IPS-18a (cell line): ENCODE results near the gene OSBPL10.

Source experiments
- H3K27ac ChIP-seq: one replicate; pipeline ENCODE4 v1.5.1; 2013; ENCODE audit warnings: low read length
- H3K27me3 ChIP-seq: one replicate; pipeline ENCODE4 v1.6.1; 2013; ENCODE audit warnings: mild to moderate bottlenecking, low read length; ENCODE audit not compliant: control insufficient read depth, insufficient read depth
- H3K36me3 ChIP-seq: one replicate; pipeline ENCODE4 v1.6.1; 2013; ENCODE audit warnings: low read depth, low read length; ENCODE audit not compliant: control insufficient read depth
- H3K4me1 ChIP-seq: one replicate; pipeline ENCODE4 v1.6.1; 2013; ENCODE audit warnings: low read depth, low read length; ENCODE audit not compliant: control insufficient read depth
- H3K4me3 ChIP-seq: one replicate; pipeline ENCODE4 v1.5.1; 2013; ENCODE audit warnings: low read length
- H3K9ac ChIP-seq: one replicate; pipeline ENCODE4 v1.6.1; 2013; ENCODE audit warnings: mild to moderate bottlenecking, low read length, moderate library complexity
- H3K9me3 ChIP-seq: one replicate; pipeline ENCODE4 v1.6.1; 2013; ENCODE audit warnings: low read depth, low read length; ENCODE audit not compliant: control insufficient read depth

Gene OSBPL10

DNA sequence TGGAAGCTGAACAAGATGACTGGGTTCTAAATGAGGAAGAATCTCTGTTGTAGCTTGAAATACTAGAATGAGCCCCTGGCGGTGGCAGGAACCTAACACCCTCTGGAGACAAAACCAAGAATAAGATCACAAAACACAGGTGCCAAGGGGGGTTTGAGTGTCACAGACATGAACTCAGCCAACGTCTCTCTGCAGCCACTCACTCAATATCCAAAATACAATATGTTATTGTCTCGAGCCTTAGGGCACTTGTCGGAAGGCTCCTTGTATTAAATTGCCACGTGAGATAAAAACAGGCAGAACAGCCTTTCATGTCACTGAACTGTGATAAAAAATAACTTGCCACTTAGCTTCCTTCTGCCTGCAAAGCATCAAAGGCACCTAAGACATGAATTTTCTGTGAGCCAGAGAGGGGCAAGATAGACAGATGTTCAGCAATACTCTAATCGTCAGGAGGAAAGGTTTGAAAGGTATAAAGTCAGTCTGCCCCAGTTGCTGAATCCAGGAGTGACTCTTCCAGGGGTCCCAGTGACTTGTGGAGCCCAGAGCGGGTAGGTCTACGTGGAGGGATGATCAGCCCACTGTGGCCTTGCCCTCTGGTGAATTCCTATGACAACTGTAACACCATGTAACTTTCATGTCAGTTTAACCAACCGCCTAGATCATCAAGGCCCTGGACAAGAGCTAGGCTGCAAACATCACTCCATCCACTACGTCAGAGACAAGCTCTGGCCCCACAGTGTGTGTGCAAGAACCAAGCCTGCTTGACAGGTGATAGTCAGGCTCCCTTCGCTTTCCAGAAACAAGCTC lies 165.2 kb downstream of the OSBPL10 start:
- Histone ChIP-seq H3K4me1 (peaks cover 5% of the 10 kb centered on the region), H3K36me3 (peaks cover 4% of the 10 kb centered on the region), H3K9ac (no peak overlapping the region), H3K4me3 (no peak overlapping the region), H3K27ac (no peak overlapping the region), H3K27me3 (no peaks in the 10 kb centered on the region), H3K9me3 (no peaks in the 10 kb centered on the region)

DNA sequence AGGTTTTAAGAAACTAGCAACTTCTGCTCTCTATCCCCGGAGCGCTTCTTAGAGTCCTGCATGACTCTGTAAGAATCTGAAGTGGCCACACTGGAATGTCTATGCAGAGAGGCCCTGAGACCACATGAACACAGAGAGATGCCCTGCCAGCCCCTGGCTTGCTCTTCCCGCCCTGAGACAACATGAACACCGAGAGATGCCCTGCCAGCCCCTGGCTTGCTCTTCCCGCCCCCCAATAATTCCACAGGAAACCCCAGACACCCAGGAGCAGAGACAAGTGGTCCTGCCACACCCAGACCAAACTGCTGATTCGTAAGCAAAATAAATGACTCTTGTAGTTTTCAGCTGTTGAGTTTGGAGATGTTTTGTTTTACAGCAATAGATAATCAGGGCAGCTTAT lies 166.1 kb downstream of the OSBPL10 start:
- H3K36me3 ChIP-seq: peaks cover 4% of the 10 kb centered on the region
- no peaks in the 10 kb centered on the region for H3K9me3 ChIP-seq
- peaks cover 5% of the 10 kb centered on the region for H3K4me1 ChIP-seq
- H3K27ac ChIP-seq: no peak overlapping the region
- no peak overlapping the region for H3K9ac ChIP-seq
- H3K4me3 ChIP-seq: no peak overlapping the region
- no peaks in the 10 kb centered on the region for H3K27me3 ChIP-seq

DNA sequence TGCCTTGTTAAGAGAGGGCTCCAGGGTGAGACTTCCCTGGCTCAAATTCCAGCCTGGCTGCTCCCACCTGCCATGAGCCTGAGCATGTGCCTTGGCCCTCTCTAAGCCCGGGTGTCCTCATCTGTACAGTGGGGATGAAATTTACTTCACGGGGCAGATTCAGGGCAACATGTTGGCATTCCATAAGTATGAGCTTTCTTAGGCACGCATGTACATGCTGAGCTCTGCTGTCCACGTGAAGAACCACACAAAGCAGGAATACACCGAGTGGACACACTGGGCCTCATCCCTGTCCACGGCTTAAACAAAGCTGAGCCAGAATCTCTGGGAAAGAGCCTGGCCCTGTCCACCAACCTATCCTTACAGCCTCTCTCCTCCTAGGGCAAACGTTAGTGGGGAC lies 167.4 kb downstream of the OSBPL10 start:
- H3K27me3 ChIP-seq: no peaks in the 10 kb centered on the region
- H3K27ac ChIP-seq: no peak overlapping the region
- H3K4me3 ChIP-seq: no peak overlapping the region
- H3K4me1 ChIP-seq: peaks cover 5% of the 10 kb centered on the region
- no peaks in the 10 kb centered on the region for H3K36me3 ChIP-seq
- H3K9ac ChIP-seq: no peak overlapping the region
- no peaks in the 10 kb centered on the region for H3K9me3 ChIP-seq

DNA sequence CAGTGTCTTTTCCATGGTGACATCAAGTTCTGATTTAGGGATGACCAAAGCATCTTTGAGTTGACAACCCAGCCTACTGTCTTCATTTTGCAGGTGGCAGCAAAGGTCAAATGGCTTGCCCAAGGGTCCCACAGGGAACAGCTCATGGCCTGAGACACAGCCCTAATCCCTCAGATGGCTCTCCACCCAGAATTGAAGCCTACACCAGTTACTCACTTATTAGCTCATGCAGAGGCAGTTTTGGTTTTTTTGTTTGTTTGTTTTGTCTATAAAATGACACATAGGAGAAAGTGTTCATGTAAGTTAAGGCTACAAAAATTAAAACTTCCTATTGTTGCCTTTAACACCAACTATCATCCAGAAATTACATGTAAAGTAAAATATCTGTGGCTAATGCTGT lies 167.9 kb downstream of the OSBPL10 start:
- no peaks in the 10 kb centered on the region for H3K9me3 ChIP-seq
- no peak overlapping the region for H3K27ac ChIP-seq
- no peak overlapping the region for H3K9ac ChIP-seq
- no peak overlapping the region for H3K4me3 ChIP-seq
- H3K36me3 ChIP-seq: no peaks in the 10 kb centered on the region
- H3K27me3 ChIP-seq: no peaks in the 10 kb centered on the region
- H3K4me1 ChIP-seq: peaks cover 5% of the 10 kb centered on the region

DNA sequence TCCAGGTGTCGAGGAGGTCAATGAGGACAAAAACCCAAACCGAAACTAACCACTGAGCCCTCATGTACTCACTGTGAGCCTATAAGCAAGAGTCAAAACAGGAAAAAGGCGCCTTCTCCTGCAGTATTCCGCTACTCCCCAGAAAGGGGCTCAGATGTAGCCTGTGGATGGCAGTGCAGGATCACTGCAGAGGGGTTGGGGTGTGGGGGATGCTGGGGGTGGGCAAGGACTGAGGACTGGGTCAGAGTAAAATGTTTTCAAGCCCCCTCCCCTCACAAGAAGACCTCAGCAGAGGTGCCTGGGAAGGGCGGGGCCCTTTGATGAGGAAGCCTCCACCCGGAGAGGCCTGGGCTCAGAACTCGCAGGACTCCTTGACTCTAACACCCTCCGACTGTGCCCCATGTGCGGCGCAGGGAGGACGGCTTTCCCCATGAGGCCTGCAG lies 170.1 kb downstream of the OSBPL10 start:
- Histone ChIP-seq H3K36me3 (no peaks in the 10 kb centered on the region), H3K4me3 (no peak overlapping the region), H3K4me1 (peaks cover 5% of the 10 kb centered on the region), H3K9ac (no peak overlapping the region), H3K27me3 (no peaks in the 10 kb centered on the region), H3K9me3 (no peaks in the 10 kb centered on the region), H3K27ac (no peak overlapping the region)

DNA sequence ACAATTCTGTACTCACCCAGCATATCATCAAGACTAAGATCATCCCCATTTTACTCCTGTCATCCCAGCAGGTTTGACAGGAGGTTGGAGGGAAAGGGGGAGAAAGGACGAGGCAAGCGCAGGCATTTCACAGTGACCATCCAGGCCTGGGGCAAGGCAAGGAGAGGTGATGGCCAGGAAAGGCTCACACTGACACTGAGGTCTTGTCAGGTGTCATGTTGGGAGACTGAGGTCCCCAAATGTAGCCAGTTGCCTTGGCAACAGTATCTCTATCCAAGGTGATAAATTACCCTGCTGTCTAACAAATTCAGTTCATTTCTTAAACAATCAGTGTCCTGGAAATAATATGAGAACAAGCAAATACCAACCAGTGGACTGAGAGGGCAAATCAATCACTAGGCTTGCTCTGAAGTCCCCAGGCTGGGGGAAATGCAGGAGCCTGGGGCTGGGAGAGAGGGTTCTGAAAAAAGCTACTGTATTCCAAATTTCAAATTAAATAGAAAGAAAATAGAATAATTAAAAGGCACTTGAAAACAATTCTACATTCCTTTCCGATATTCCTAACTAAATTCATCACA lies 172.8 kb downstream of the OSBPL10 start:
- Histone ChIP-seq H3K4me1 (peaks cover 11% of the 10 kb centered on the region), H3K9ac (no peak overlapping the region), H3K27ac (no peak overlapping the region), H3K4me3 (no peak overlapping the region), H3K36me3 (no peaks in the 10 kb centered on the region), H3K9me3 (no peaks in the 10 kb centered on the region), H3K27me3 (no peaks in the 10 kb centered on the region)

DNA sequence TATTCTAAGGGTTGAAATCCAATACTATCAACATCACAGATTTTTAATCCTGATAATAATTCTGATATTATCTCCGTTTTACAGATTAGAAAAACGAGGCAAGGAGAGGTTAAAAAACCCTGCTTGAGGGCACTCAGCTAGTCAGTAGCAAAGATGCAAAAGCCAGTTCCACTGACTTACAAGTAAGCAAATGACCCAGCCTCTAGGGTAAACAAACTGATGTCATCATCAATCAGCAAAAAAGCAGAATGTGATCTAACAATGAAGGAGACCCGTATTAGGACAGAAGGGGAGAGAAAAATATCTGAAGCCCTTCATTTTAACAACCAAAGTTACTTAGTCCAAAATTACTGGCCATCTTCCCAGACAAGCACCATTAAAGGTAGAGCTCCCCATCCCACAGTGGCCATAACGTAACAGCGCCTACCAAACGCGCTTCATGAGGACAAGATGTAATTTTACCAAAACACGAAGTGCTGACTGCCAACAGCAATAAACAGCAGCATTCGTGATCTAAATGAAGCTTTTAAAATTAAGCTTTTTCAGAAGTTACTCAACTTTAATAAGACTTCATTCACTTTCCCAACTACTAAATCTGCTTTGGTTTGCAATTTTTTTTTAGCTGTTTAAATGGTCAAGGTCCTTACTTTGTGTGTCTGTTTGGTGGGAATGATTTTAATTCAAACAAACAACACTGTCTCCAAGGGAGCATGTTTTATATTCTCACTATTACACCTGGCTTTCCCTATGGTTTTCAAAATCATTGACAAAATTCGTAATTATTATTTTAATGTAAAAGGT lies 176.6 kb downstream of the OSBPL10 start:
- no peaks in the 10 kb centered on the region for H3K27me3 ChIP-seq
- H3K27ac ChIP-seq: no peak overlapping the region
- H3K9me3 ChIP-seq: no peaks in the 10 kb centered on the region
- H3K9ac ChIP-seq: no peak overlapping the region
- no peak overlapping the region for H3K4me3 ChIP-seq
- no peaks in the 10 kb centered on the region for H3K36me3 ChIP-seq
- H3K4me1 ChIP-seq: peaks cover 6% of the 10 kb centered on the region

DNA sequence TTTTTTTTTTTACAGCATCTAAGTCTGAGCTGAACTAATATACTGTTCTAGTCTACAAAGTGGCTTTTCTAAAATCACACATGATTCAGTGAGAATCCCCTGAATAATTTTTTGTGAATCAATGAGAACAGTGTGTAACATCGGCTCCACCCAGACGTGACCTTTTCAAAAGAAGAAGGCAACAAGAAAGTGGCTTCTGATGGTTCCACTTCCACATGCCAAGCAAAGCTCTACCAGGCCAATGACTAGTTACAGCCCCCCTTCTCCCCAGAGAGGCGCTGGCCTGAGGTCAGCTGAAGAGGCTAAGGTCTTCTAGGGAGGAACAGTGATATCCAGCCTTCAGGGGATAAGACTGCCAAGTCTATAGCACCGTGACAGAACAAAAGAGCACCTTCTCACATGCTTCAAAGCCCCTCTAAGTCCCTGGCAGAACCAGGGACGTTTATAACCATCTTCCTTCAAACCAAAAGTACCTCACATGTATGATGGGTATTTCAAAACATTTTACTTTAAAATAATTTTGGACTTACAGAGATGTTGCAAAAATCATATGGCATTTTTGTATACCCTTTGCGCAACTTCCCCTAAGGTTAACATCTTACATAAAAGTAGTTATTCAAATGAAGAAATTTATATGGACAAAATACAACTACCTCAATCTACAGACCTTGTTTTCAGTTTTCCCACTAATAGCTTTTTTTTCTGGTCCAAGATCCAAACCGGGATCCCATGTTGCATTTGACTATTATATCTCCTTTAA lies 177.9 kb downstream of the OSBPL10 start:
- H3K9me3 ChIP-seq: no peaks in the 10 kb centered on the region
- no peak overlapping the region for H3K27ac ChIP-seq
- H3K9ac ChIP-seq: no peak overlapping the region
- no peak overlapping the region for H3K4me3 ChIP-seq
- H3K27me3 ChIP-seq: no peaks in the 10 kb centered on the region
- H3K4me1 ChIP-seq: peaks cover 6% of the 10 kb centered on the region
- H3K36me3 ChIP-seq: no peaks in the 10 kb centered on the region

DNA sequence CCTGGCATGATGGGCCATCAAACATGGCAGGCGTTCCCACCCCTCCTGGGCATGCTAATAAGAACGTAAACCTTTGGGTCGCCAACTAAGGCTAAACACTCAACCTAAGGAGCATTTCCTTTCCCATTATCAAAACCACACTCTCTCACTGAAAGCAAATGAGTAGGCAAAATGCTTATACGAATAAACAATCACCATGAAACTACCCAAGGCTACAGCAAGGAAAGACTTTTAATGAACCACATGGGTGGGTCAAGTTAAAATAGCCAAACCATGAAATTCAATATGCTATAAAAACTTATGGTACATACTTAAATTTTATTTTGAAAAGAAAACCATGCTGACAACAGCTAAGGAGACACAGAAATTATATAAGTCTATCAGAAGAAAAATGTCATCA lies 180.6 kb downstream of the OSBPL10 start:
- Histone ChIP-seq H3K9me3 (no peaks in the 10 kb centered on the region), H3K36me3 (no peaks in the 10 kb centered on the region), H3K4me1 (peaks cover 6% of the 10 kb centered on the region), H3K27ac (no peak overlapping the region), H3K4me3 (no peak overlapping the region), H3K27me3 (no peaks in the 10 kb centered on the region), H3K9ac (no peak overlapping the region)

DNA sequence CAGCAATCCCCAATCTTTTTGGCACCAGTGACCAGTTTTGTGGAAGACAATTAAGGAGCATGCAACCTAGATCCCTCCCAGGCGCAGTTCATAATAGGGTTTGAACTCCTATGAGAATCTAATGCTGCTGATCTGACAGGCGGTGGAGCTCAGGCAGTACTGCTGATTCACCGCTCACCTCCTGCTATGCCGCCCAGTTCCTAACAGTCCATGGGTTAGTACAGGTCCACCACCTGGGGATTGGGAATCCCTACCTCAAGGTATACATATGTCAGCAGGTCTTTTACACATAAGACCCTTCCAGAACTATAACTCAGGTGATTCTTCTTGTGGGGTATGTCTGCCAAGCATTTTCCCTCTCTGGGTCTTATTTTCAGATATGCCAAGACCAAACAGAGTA lies 182.2 kb downstream of the OSBPL10 start:
- Histone ChIP-seq H3K9ac (no peak overlapping the region), H3K9me3 (no peaks in the 10 kb centered on the region), H3K36me3 (no peaks in the 10 kb centered on the region), H3K4me3 (no peak overlapping the region), H3K27ac (no peak overlapping the region), H3K4me1 (no peaks in the 10 kb centered on the region), H3K27me3 (no peaks in the 10 kb centered on the region)

DNA sequence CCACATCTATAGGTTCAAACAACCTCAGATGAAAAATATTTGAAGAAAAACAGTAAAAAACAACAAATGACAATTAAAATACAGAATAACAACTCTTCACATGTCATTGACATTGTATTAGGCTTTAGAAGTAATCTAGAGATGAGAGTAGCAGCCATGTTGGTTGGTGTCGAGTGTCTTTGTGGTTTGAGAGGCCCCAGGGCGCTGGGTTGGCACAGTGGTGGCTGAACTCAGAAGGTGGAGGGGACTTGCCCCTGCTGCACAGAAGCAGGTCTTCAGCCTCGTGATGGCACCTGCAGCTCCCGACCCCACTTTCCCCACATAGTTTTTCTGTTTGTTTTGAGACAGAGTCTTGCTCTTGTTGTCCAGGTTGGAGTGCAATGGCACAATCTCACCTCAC lies 187.2 kb downstream of the OSBPL10 start:
- H3K27ac ChIP-seq: no peak overlapping the region
- no peak overlapping the region for H3K4me3 ChIP-seq
- H3K9ac ChIP-seq: no peak overlapping the region
- no peaks in the 10 kb centered on the region for H3K27me3 ChIP-seq
- no peaks in the 10 kb centered on the region for H3K36me3 ChIP-seq
- no peaks in the 10 kb centered on the region for H3K4me1 ChIP-seq
- H3K9me3 ChIP-seq: no peaks in the 10 kb centered on the region
